ENCODE data around the gene C18orf32.
"Not testable (repeated sequence)": the region's sequence is repeated elsewhere in the genome, so short reads cannot be mapped to it uniquely, and the experiment has no call there.

The C18orf32 gene

GRCh38 chr18:49500201-49500921, 13.3 kb upstream of the C18orf32 start:
- no peak for DNase-seq

DNA sequence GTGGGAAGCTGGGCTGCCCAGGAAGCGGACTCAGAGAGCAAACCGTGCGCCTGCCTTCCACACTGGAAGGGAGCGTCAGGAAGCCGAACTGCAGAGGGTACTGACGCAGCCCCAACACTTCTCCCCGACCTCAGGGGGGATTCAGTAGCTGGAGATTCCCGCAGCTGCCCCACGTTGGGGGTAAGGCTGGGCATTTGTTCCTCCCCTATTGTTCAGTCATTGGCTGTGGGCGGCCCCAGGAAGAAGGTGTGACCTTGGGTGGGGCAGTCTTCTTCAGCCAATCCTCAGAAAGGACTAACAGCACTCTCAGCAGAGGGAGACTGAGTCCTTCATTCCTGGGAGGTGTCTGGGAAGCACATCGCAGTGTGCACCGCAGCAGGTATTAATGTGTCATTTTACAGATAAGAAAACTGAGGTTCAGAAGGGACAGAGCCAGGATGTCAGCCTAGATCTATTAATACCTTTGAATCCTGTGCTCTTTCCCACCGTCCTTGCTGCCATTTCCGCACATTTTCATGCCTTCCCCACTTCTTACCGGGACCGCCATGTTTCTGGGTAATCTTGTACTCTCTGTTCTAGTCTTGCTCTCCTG, 12.1 kb upstream of the C18orf32 start:
- no peak for DNase-seq

GRCh38 chr18:49495480-49495879, 8.4 kb upstream of the C18orf32 start:
- DNase-seq: no peak

GRCh38 chr18:49495076-49495475, 8.0 kb upstream of the C18orf32 start:
- DNase-seq: no peak

- DNase-seq: no peak
Measured at GRCh38 chr18:49494660-49495059, 7.6 kb upstream of the C18orf32 start.

DNA sequence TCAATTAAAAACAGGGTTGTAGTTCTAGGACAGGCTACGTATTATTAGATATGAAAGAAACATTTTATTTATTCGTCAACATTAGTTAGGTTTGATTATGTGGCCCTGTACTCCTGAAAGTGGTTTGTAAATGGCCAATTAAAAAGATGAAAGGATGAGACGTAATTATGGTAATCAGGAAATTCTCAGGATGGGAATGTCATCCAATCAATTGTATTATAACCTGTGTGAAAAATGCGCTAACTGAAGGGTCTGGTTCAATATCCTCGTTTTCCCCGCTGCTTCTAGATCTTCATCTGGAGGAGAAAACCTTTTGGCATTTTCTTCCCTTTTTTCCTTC, 5.6 kb upstream of the C18orf32 start:
- DNase-seq: no peak

DNA sequence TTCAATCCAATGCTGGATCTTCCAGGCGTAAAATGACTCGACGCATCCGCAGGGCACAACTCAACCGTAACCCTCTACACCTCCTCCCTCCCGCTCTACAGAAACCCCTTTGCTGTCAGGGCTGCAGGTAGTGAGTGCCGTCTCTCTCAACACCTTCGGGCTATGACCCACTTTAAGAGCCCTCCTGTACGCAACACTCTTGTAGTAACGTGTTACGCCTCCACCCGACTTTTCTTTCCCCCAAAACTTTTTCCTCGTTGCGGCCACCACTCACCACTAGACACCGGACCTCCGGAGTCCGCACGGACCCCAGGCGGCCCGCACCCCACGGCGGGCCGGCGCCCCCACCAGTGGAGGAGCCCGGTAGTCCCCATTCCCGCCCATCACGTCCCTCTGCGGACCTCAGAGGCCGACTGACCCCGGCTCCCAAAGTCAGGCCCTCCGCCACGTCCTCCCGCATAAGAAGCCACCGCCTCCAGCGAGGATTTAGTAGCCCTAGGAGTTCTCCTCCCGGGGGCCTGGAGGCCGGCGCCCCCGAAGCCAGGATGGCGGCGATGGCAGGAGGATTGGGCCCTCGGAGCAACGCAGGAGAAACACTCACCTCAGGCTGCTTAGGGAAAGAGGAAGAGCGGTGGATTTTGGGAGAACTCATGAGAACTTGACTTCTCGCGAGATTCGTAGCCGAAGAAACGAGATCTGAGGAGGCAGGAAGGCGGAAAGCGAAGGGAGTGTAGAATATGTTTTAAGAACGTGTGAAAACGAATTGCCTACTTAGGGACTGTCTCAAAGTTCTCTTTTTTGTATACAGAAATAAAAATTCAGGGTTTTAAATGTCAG, 5.0 kb upstream of the C18orf32 start, which contains the start of gene RPL17:
RPL17 (minus strand) TSS at position 609 of the 837 bp plus-strand sequence.
- DNase-seq: peak; percentile 96 to 98

- DNase-seq: no peak
Measured at GRCh38 chr18:49491534-49491856, 4.5 kb upstream of the C18orf32 start.

GRCh38 chr18:49490246-49490762, 3.3 kb upstream of the C18orf32 start:
- no peak for DNase-seq

DNA sequence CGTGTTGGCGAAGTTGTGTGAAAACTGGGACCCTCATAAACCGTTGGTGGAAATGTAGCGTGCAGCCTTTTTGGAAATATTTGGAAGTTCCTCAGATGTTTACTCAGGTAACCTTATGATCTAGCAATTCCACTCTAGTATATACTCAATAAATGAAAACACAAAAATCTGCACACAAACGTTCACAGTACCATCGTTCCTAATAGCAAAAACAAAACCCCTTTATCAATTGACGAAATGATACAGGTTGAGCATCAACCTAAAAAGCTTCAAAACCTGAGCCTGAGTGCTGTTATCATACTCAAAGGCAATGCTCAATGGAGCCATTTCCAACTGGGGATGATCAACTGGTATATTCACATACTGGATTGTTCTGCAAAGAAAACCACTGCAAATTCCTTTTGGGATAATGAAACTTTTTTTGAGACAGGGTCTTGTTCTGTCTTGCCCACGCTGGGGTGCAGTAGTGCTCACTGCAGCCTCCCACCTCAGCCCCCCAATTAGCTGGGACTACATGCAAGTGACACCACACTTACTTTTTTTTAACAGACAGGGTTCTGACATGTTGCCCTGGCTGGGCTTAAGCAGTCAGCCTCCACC, 777 bp upstream of the C18orf32 start:
- DNase-seq: no peak

DNA sequence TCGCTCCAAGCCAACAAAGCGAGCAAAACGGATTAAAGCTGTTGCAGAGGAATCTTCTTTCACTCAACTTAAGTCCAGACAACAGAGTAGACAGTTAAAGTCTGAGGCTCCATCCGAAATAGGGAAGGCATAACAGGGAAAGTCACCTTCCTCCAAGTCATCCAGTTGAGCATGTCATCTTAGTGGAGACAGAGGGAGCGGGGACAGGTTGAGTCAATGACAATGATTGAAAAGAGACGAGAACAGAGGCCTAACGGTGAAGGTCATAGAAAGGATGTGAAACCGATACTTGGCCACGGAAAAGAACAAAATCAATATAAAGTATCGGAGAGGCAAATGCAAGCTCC, 455 bp downstream of the C18orf32 start:
- DNase-seq: peak in 1 of 2 experiments; percentile 31

DNA sequence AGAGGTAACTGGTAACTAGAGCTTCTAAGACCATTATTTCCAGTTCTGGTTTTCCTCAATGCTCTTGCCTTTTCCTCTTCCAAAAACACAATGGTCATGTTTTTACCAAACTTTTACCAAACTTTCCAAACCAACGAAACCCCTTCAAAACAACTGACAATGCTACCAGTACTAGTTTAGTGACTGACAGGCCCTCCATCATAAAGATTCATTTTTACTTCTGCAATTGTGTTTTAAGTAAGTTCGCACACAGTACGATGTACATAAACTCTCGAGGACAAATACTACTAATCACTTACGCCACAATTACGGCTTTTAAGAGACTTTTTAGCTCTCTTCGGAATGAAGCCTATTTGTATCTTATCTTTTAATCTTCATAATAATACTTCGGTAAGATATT, 900 bp downstream of the C18orf32 start:
- no peak for DNase-seq

DNA sequence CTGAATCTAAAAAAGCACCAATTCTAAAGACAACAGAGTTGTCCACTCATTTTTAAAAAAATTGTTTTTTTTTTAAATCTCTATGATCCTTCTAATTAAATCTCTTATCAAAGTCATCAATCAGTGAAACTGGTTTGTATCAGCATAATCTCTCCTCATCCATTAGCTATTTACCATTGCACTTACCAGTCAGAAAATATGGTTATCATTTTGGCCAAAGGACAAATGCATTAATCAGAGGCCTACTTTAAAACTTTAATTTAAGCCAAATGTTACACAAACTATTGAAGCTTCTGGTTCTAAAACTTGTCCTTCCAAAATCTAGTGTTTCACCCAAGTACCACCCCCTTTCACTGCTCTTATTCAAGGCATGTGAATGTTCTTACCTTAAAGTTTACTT, 3.8 kb downstream of the C18orf32 start:
- no peak for DNase-seq

DNA sequence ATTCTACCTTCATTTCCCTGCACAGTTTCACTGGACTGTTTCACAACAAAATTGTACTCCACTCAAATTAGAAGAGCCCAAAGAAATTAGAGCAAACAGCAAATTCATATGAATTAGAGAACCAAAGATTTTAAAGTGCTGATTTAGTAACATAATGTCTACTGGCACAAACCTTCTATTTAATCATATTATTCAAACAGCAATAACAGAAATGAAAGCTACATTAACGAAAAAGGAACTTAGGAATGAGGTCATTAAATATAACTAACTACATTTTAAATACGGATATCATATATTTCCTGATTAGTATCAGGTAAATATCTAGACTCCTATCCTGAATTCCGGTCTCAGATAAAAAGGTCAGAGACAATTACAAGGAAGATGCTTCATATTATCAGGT, 5.1 kb downstream of the C18orf32 start:
- no peak for DNase-seq

DNA sequence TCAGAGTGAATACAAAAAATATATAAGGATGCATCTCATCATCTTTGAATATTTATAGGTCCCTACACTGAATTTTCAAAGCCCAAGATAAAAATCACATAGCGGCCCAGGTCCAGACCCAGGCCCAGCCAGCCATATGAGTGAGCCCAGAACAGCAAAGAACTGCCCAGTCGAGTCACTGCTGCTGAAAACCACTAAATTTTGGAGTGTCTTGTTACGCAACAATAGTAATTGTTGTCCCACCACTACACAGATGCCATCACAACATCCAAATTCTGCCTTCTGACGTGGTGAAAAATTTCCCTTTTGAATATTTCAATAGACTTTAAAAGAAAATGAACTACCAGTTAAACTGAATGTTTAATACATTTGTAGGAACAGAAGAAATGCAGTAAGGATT, 5.7 kb downstream of the C18orf32 start:
- DNase-seq: no peak

DNA sequence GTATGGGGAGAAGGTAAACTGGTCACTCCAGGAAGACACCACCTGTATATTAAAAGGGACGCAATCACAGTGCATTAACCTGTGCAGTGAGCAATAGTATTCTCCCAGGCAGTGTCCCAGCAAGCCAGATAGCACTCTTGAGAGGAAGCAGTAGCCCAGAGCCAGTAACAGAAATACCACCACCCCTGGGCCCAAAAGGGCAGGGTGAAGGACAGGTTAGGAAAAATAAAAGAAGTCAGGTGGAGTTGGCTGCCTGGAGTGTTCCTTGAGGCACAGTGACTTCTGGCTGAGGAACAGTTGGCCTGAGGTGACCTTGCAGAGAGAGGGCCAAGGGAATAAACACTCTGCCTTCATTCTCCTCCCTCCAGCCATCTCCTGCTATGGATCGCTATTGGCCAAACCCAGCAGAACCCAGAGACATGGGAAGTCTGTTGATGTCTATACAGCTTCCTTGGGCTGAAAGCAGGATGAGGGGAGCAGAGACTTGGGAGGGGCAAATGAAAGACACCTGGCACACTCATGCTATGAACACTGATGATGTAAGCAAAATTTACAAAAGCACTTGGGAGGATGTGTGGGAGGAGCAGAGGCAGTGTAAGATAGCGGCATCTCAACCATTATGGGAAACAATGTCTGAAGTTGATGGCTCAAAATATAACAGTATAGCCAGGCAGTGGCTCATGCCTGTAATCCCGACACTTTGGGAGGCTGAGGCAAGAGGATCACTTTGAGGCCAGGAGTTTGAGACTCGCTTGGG, 7.5 kb downstream of the C18orf32 start:
- no peak for DNase-seq

DNA sequence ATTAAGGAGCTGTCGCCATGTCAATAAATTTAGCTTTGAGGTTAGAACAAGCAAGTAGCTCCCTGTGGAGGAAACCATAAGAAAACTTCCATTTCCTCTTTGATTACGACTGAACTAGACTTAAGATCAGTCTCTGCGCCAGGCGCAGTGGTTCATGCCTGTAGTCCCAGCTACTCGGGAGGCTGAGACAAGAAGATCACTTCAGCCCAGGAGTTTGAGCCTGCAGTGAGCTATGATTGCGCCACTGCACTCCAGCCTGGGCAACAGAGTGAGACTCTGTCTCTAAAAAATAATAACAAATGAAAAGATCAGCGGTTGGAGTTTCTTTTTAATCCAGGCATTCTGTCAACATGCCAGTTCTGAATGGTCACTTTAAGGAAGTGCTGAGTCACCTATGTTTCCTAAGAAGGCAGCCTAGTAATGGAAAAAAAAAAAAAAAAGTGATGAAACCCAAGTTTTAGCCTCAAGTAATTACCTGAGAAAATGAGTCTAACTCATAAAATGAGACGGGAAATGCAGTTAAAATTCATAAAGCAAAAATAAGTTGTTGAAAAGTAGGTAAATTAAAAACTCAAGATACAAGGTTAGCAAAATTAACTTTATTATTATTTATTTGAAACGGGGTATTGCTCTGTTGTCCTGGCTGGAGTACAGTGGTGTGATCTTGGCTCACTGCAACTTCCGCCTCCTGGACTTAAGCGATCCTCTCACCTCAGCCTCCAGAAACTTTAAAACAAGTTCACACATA, 10.2 kb downstream of the C18orf32 start:
- no peak for DNase-seq

DNA sequence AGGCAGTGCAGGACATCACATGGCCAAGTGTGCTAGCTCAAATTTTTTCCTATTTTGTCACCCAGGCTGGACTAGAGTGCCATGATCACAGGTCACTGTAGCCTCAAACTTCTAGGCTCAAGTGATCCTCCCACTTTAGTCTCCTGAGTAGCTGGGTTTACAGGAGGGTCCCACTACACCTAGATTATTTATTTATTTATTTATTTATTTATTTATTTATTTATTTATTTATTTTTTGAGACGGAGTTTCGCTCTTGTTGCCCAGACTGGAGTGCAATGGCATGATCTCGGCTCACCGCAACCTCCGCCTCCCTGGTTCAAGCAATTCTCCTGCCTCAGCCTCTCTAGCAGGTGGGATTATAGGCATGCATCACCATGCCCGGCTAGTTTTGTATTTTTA, 12.1 kb downstream of the C18orf32 start:
- not testable (repeated sequence) for DNase-seq

DNA sequence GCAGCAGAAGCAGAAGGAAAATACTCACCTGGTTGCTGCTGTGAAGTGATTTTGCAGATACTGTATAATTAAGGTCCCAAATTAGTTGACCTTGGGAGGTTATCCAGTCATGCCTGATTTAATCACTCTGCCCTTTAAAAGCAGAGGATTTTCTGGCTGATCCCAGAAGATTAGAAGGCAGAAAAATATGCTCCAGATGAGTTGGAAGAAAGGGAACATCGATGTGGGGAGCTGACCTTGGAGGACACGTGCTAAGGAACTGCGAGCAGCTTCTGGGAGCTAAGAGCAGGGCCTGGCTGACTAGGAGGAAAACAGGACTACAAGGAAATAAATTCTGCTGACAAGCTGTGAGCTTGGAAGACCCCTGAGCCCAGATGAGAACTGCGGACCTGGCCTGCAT, 13.3 kb downstream of the C18orf32 start:
- no peak for DNase-seq

DNA sequence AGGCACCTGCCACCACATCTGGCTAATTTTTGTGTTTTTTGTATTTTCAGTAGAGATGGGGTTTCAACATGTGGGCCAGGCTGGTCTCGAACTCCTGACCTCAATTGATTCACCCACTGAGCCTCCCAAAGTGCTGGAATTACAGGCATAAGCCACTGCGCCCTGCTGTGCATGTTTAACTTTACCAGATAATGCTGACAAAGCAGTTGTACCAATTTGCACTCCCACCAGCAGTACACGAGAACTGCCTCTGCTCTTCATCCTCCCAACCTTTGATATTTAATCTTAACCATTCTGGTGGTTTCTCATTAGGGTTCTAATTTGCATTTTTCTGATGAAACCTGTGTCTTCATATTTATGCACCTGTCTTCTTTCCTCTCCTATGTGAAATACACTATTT, 14.6 kb downstream of the C18orf32 start:
- DNase-seq: no peak

GRCh38 chr18:49471532-49471931, 15.5 kb downstream of the C18orf32 start:
- DNase-seq: no peak

DNA sequence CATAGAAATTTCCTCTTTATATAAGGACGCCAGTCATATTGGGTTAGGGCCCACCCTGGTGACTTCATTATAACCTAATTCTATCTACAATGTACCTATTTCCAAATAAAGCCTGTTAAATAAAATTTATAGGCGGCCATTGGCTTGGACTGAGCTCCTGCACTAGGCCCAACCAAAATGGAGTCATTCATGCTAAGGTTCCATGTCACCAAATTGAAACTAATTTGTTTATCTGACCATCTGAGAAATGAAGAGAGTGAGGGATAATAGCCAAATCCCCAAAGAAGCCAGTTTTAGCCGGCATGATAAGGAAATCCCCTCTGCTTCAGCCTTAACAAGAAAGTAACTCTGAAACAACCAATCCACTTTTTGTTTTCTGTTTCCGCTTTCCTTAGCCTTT, 19.4 kb downstream of the C18orf32 start:
- no peak for DNase-seq

Data from NCI-H524 (cell line).